Activated T-helper 17 cell treated with anti-CD3 and anti-CD28 coated beads, Interleukin-2, amount 50 U/mL, for 72 hours (primary cell): ENCODE measurements around the gene GRID2. TPM values are rescaled to one million over a fixed set of nuclear protein-coding genes. Genes with fewer than 3 reads are reported as not detected.

ENCODE experiments used
- ATAC-seq: fragments of 150-1000 bp; cut with Tn5 transposase; replicated peaks from 2 replicates; pipeline ENCODE4 v1.10.0; 2021; ENCODE audit warnings: mild to moderate bottlenecking, moderate library complexity
- H3K27ac Mint-ChIP-seq: one replicate; pipeline ENCODE4 v1.8.0; 2022; ENCODE audit warnings: mixed read lengths
- H3K27me3 Mint-ChIP-seq: one replicate; pipeline ENCODE4 v1.8.0; 2022; ENCODE audit warnings: mixed read lengths
- H3K36me3 Mint-ChIP-seq: one replicate; pipeline ENCODE4 v1.8.0; 2022; ENCODE audit warnings: low read depth, mild to moderate bottlenecking, mixed read lengths
- H3K4me1 Mint-ChIP-seq: one replicate; pipeline ENCODE4 v1.8.0; 2022; ENCODE audit warnings: mixed read lengths
- H3K4me3 Mint-ChIP-seq: one replicate; pipeline ENCODE4 v1.8.0; 2022; ENCODE audit warnings: mild to moderate bottlenecking, mixed read lengths
- H3K9me3 Mint-ChIP-seq: one replicate; pipeline ENCODE4 v1.8.0; 2022; ENCODE audit warnings: mixed read lengths
- total RNA-seq, 2 donors: library from RNA; stranded (reverse); gene quantifications; one replicate each; pipeline ENCODE4 v1.2.3, GENCODE V29; 2022

The GRID2 gene
- total RNA-seq, 2 donors from 2014 or later: not detected

DNA sequence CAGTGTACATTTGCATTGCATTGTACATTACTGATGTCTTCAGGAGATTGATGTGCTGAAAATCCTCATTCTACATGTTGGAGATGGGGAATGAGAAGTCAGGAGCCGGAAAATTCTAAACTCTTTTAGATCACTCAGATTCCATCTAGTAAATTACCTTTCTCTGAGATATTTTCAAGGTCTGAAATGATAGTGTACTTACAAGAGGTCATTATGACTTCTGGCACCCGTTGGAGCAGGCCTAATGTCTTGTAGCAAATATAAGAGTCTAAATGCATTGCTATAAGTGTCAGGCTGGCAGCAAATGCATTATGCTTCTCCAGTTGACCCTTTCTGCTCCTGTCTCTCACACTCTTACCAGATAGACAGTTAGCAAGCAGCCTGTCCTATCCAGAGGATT, 692.8 kb downstream of the GRID2 start:
- Mint-ChIP-seq H3K27me3 (no peaks in the 10 kb centered on the region), H3K36me3 (no peaks in the 10 kb centered on the region), H3K4me3 (no peak overlapping the region), H3K27ac (no peak overlapping the region), H3K4me1 (no peaks in the 10 kb centered on the region), H3K9me3 (peaks cover 3% of the 10 kb centered on the region)
- no peak for ATAC-seq

DNA sequence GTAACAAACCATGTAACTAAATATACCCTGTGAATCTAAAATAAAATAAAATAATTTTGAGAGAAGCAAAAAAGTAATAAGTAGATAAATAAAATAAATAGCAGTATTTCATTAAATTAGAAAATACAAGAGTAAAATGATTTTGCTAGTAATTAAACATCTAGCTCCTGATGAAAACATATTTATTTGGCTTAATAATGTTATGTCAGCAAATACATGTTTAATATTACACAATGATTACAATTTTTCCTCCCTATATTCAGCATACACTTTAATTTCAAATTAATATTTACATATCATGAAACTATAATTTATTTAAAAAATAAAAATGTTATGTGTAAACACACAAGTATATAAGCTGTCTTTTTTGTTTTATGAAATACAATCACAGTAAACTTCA, 697.1 kb downstream of the GRID2 start:
- no peaks in the 10 kb centered on the region for H3K4me1 Mint-ChIP-seq
- no peak for ATAC-seq
- H3K27ac Mint-ChIP-seq: no peak overlapping the region
- H3K4me3 Mint-ChIP-seq: no peak overlapping the region
- H3K27me3 Mint-ChIP-seq: no peaks in the 10 kb centered on the region
- no peaks in the 10 kb centered on the region for H3K36me3 Mint-ChIP-seq
- peaks cover 8% of the 10 kb centered on the region for H3K9me3 Mint-ChIP-seq

- Mint-ChIP-seq H3K4me1 (no peaks in the 10 kb centered on the region), H3K27me3 (no peaks in the 10 kb centered on the region), H3K36me3 (no peaks in the 10 kb centered on the region), H3K27ac (no peak overlapping the region), H3K9me3 (peaks cover 5% of the 10 kb centered on the region), H3K4me3 (no peak overlapping the region)
- ATAC-seq: no peak
Observed at GRCh38 chr4:93002240-93002639, 698.5 kb downstream of the GRID2 start.

- Mint-ChIP-seq H3K36me3 (no peaks in the 10 kb centered on the region), H3K27ac (no peak overlapping the region), H3K27me3 (no peaks in the 10 kb centered on the region), H3K4me1 (no peaks in the 10 kb centered on the region), H3K4me3 (no peak overlapping the region), H3K9me3 (peaks cover 13% of the 10 kb centered on the region)
- ATAC-seq: no peak
Observed at GRCh38 chr4:93016350-93016749, 712.6 kb downstream of the GRID2 start.

- H3K27me3 Mint-ChIP-seq: no peaks in the 10 kb centered on the region
- no peaks in the 10 kb centered on the region for H3K4me1 Mint-ChIP-seq
- H3K4me3 Mint-ChIP-seq: no peak overlapping the region
- no peak for ATAC-seq
- H3K36me3 Mint-ChIP-seq: no peaks in the 10 kb centered on the region
- H3K27ac Mint-ChIP-seq: no peak overlapping the region
- H3K9me3 Mint-ChIP-seq: peaks cover 10% of the 10 kb centered on the region
Observed at GRCh38 chr4:93018243-93018642, 714.5 kb downstream of the GRID2 start.

GRCh38 chr4:93018806-93019205, 715.0 kb downstream of the GRID2 start:
- no peak for ATAC-seq
- Mint-ChIP-seq H3K27me3 (no peaks in the 10 kb centered on the region), H3K4me1 (no peaks in the 10 kb centered on the region), H3K4me3 (no peak overlapping the region), H3K27ac (no peak overlapping the region), H3K9me3 (peaks cover 10% of the 10 kb centered on the region), H3K36me3 (no peaks in the 10 kb centered on the region)

DNA sequence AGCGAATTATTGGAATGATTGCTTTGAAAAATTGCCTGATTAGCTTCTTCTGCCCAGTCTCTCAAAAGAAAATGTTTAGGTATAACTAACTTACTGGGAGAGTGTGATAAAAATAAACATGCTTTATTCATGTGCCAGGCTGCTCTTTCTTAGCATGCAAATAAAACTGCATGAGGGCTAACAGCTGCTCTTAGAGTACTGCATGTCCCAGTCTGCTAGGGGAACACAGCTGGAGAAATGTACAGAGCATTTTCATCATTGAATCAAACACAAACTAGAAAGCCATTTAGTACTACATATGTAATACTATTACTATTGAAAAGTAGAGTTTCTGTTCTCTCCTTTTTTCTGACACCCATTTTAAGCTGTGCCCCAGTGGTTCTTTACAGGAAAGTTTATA, 726.0 kb downstream of the GRID2 start:
- H3K4me1 Mint-ChIP-seq: no peaks in the 10 kb centered on the region
- no peak overlapping the region for H3K4me3 Mint-ChIP-seq
- no peaks in the 10 kb centered on the region for H3K36me3 Mint-ChIP-seq
- H3K27me3 Mint-ChIP-seq: no peaks in the 10 kb centered on the region
- H3K27ac Mint-ChIP-seq: no peak overlapping the region
- ATAC-seq: no peak
- H3K9me3 Mint-ChIP-seq: peaks cover 28% of the 10 kb centered on the region

GRCh38 chr4:93030670-93031069, 726.9 kb downstream of the GRID2 start:
- ATAC-seq: no peak
- Mint-ChIP-seq H3K4me3 (no peak overlapping the region), H3K27ac (no peak overlapping the region), H3K36me3 (no peaks in the 10 kb centered on the region), H3K4me1 (no peaks in the 10 kb centered on the region), H3K9me3 (peaks cover 28% of the 10 kb centered on the region), H3K27me3 (no peaks in the 10 kb centered on the region)

DNA sequence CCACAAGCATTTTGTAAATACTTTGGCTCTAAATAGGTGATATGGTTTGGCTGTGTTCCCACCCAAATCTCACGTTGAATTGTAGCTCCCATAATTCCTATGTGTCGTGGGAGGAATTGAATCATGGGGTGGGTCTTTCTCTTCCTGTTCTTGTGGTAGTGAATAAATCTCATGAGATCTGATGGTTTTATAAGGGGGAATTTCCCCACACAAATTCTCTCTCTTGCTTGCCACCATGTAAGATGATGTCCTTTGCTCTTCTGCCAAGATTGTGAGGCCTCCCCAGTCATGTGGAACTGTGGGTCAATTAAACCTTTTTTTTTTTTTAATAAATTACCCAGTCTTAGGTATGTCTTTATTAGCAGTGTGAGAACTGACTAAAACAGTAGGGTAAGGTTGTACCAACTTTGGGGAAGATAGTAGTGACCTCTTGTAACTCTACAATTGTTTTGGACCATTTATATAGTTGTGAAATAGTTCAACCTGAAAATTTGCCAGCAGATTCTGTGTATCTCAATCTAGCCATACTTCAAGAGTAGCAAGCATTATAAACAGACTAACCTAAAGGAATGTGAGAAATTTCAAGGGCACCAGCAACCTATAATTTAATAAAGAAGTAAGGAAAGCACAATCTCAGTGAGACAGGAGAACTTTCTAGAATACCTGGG, 727.8 kb downstream of the GRID2 start:
- H3K36me3 Mint-ChIP-seq: no peaks in the 10 kb centered on the region
- H3K4me3 Mint-ChIP-seq: no peak overlapping the region
- H3K27ac Mint-ChIP-seq: no peak overlapping the region
- no peak for ATAC-seq
- peaks cover 28% of the 10 kb centered on the region for H3K9me3 Mint-ChIP-seq
- H3K4me1 Mint-ChIP-seq: no peaks in the 10 kb centered on the region
- no peaks in the 10 kb centered on the region for H3K27me3 Mint-ChIP-seq

DNA sequence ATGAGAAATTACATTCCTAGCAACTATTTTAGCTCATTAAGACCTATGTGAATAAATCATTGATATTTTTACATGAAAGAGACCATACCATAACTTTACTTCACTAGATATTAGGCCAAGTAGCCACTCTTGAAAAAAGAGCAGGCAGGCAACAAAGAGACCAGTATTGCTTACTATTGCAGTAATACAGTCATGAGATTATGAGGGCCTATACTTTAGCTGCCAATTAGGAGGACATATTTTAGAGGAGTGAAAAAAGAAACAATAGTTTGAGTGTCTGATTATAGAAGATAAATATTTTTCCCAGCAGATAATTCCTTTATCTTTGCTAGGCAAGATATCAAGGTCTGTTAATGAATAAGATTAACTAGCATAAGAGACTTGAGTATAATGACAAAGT, 739.0 kb downstream of the GRID2 start:
- Mint-ChIP-seq H3K27me3 (no peaks in the 10 kb centered on the region), H3K4me3 (no peak overlapping the region), H3K9me3 (peaks cover 5% of the 10 kb centered on the region), H3K36me3 (no peaks in the 10 kb centered on the region), H3K27ac (no peak overlapping the region), H3K4me1 (no peaks in the 10 kb centered on the region)
- no peak for ATAC-seq

DNA sequence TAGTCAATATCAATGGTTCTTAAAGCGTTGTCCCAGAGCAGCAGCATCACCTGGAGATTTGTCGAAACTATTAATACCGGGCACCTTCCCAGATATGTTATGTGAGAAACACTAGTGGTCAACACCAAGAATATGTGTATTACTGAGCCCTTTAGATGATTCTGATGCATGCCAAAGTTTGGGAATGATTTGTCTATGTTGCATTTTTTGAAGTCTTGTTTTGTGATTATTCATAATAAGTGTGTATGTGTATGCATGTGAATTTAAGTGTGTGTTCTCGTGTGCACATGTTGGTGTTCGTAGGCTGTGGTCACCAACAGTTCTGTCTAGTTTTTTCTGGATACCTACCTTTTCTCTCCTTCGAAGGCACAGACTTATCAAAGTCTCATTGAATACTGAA, 749.4 kb downstream of the GRID2 start:
- H3K27me3 Mint-ChIP-seq: no peaks in the 10 kb centered on the region
- no peak overlapping the region for H3K27ac Mint-ChIP-seq
- no peak for ATAC-seq
- no peaks in the 10 kb centered on the region for H3K4me1 Mint-ChIP-seq
- no peak overlapping the region for H3K4me3 Mint-ChIP-seq
- no peaks in the 10 kb centered on the region for H3K36me3 Mint-ChIP-seq
- H3K9me3 Mint-ChIP-seq: peaks cover 4% of the 10 kb centered on the region

- ATAC-seq: no peak
- Mint-ChIP-seq H3K9me3 (no peaks in the 10 kb centered on the region), H3K4me1 (no peaks in the 10 kb centered on the region), H3K27ac (no peak overlapping the region), H3K27me3 (no peaks in the 10 kb centered on the region), H3K4me3 (no peak overlapping the region), H3K36me3 (no peaks in the 10 kb centered on the region)
Observed at GRCh38 chr4:93061826-93062225, 758.1 kb downstream of the GRID2 start.

GRCh38 chr4:93063325-93063724, 759.6 kb downstream of the GRID2 start:
- no peaks in the 10 kb centered on the region for H3K36me3 Mint-ChIP-seq
- no peaks in the 10 kb centered on the region for H3K9me3 Mint-ChIP-seq
- H3K4me1 Mint-ChIP-seq: no peaks in the 10 kb centered on the region
- ATAC-seq: no peak
- no peaks in the 10 kb centered on the region for H3K27me3 Mint-ChIP-seq
- no peak overlapping the region for H3K27ac Mint-ChIP-seq
- H3K4me3 Mint-ChIP-seq: no peak overlapping the region

DNA sequence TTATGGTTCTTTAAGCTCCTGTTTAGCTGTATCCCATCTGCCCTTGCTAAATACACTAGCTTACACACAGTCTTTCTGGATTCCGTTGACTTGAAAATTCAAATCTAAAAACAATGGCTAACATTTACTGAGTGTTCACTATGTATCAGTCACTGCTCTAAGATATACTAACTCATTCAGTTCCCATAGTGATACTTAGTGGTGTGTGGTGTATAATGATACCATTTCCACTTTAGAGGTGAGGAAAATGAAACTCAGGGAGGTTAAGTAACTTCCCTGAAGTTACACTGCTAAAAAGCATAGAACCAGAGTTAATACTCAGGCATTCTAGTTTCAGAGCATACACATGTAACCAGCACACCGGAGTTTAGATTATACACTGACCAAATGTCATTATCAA, 762.0 kb downstream of the GRID2 start:
- no peaks in the 10 kb centered on the region for H3K36me3 Mint-ChIP-seq
- H3K4me3 Mint-ChIP-seq: no peak overlapping the region
- H3K9me3 Mint-ChIP-seq: no peaks in the 10 kb centered on the region
- H3K27me3 Mint-ChIP-seq: no peaks in the 10 kb centered on the region
- H3K27ac Mint-ChIP-seq: no peak overlapping the region
- no peak for ATAC-seq
- H3K4me1 Mint-ChIP-seq: no peaks in the 10 kb centered on the region

DNA sequence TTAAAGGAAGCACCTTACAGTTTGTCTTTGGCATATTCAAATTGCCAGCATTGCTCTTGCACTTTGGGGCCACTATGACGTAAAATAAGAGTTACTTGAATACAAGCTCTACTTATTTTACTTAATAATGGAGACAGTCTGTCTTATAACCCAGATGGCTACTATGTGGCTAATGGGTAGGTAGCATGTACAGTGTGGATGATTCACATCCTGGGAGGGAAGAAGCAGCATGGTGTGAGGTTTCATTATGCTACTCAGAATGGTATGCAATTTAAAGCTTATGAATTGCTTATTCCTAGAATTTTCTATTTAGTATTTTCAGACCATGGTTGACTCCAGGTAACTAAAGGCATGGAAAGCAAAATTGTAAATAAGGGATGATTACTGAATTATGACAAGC, 763.0 kb downstream of the GRID2 start:
- no peaks in the 10 kb centered on the region for H3K27me3 Mint-ChIP-seq
- H3K4me1 Mint-ChIP-seq: no peaks in the 10 kb centered on the region
- ATAC-seq: no peak
- no peaks in the 10 kb centered on the region for H3K9me3 Mint-ChIP-seq
- no peaks in the 10 kb centered on the region for H3K36me3 Mint-ChIP-seq
- no peak overlapping the region for H3K4me3 Mint-ChIP-seq
- no peak overlapping the region for H3K27ac Mint-ChIP-seq

- no peak overlapping the region for H3K4me3 Mint-ChIP-seq
- H3K27me3 Mint-ChIP-seq: no peaks in the 10 kb centered on the region
- H3K36me3 Mint-ChIP-seq: no peaks in the 10 kb centered on the region
- H3K9me3 Mint-ChIP-seq: peaks cover 3% of the 10 kb centered on the region
- ATAC-seq: no peak
- no peaks in the 10 kb centered on the region for H3K4me1 Mint-ChIP-seq
- H3K27ac Mint-ChIP-seq: no peak overlapping the region
Observed at GRCh38 chr4:93072292-93072691, 768.5 kb downstream of the GRID2 start.
